Endothelial cell (in vitro differentiated cells): Measurements from ENCODE around the gene SLC25A47. TPM values are rescaled to one million over a fixed set of nuclear protein-coding genes. Genes with fewer than 3 reads are reported as not detected.
A peak's percentile ranks its signal among the peaks of the same experiment; 100 is the strongest.

Source experiments
- DNase-seq: peaks from one replicate; pipeline ENCODE4 v3.0.0; 2021; ENCODE audit warnings: low spot score
- H3K27ac Mint-ChIP-seq: one replicate; pipeline ENCODE4 v1.8.0; 2021; ENCODE audit warnings: mixed read lengths, inconsistent platforms; ENCODE audit not compliant: unreplicated experiment
- H3K27me3 Mint-ChIP-seq: one replicate; pipeline ENCODE4 v1.8.0; 2021; ENCODE audit warnings: mild to moderate bottlenecking, moderate library complexity, mixed read lengths, inconsistent platforms; ENCODE audit not compliant: unreplicated experiment
- H3K36me3 Mint-ChIP-seq: one replicate; pipeline ENCODE4 v1.8.0; 2021; ENCODE audit warnings: mild to moderate bottlenecking, low read depth, mixed read lengths, inconsistent platforms; ENCODE audit not compliant: unreplicated experiment
- H3K4me1 Mint-ChIP-seq: one replicate; pipeline ENCODE4 v1.8.0; 2021; ENCODE audit warnings: mild to moderate bottlenecking, mixed read lengths, inconsistent platforms; ENCODE audit not compliant: unreplicated experiment
- H3K4me3 Mint-ChIP-seq: one replicate; pipeline ENCODE4 v1.8.0; 2021; ENCODE audit warnings: mild to moderate bottlenecking, mixed read lengths, inconsistent platforms; ENCODE audit not compliant: unreplicated experiment
- H3K9me3 Mint-ChIP-seq: one replicate; pipeline ENCODE4 v1.8.0; 2021; ENCODE audit warnings: mixed read lengths, inconsistent platforms; ENCODE audit not compliant: unreplicated experiment
- CTCF ChIP-seq: fragments of 200-600 bp; sonication (generic); IDR thresholded peaks from one replicate; pipeline ENCODE4 v1.5.0; 2021; ENCODE audit warnings: antibody characterized with exemption; ENCODE audit not compliant: unreplicated experiment
- total RNA-seq: library from RNA; stranded (reverse); fragmentation: NEBNext Ultra II Directional; extraction: Animal tissue kit (Norgen Biotek cat#: 25700); gene quantifications from one replicate; pipeline ENCODE4 v1.2.1, GENCODE V29; 2021; ENCODE audit not compliant: unreplicated experiment

Gene SLC25A47
- total RNA-seq, 1 donor from 2014 or later: not detected

- no peak overlapping the region for H3K27ac Mint-ChIP-seq
- peaks cover 7% of the 10 kb centered on the region for H3K36me3 Mint-ChIP-seq
- DNase-seq: no peak
- no peaks in the 10 kb centered on the region for H3K4me1 Mint-ChIP-seq
- H3K9me3 Mint-ChIP-seq: no peaks in the 10 kb centered on the region
- no peak for TF ChIP-seq CTCF
- no peak overlapping the region for H3K4me3 Mint-ChIP-seq
- no peaks in the 10 kb centered on the region for H3K27me3 Mint-ChIP-seq
These were observed 25.5 kb upstream of the SLC25A47 start for GRCh38 chr14:100297320-100298300.

- Mint-ChIP-seq H3K27me3 (no peaks in the 10 kb centered on the region), H3K4me1 (peaks cover 6% of the 10 kb centered on the region), H3K27ac (no peak overlapping the region), H3K4me3 (no peak overlapping the region), H3K9me3 (no peaks in the 10 kb centered on the region), H3K36me3 (peaks cover 12% of the 10 kb centered on the region)
- DNase-seq: no peak
- no peak for TF ChIP-seq CTCF
These were observed 24.4 kb upstream of the SLC25A47 start for GRCh38 chr14:100298551-100299237.

GRCh38 chr14:100299238-100299560 lies 23.9 kb upstream of the SLC25A47 start:
- H3K4me3 Mint-ChIP-seq: no peak overlapping the region
- DNase-seq: no peak
- no peak for TF ChIP-seq CTCF
- no peaks in the 10 kb centered on the region for H3K9me3 Mint-ChIP-seq
- H3K27me3 Mint-ChIP-seq: no peaks in the 10 kb centered on the region
- peaks cover 12% of the 10 kb centered on the region for H3K36me3 Mint-ChIP-seq
- H3K4me1 Mint-ChIP-seq: peaks cover 6% of the 10 kb centered on the region
- no peak overlapping the region for H3K27ac Mint-ChIP-seq

GRCh38 chr14:100302616-100303015 lies 20.5 kb upstream of the SLC25A47 start:
- TF ChIP-seq CTCF: no peak
- Mint-ChIP-seq H3K9me3 (no peaks in the 10 kb centered on the region), H3K4me3 (peak overlapping the region; percentile 42), H3K27ac (peak overlapping the region; percentile 53), H3K27me3 (peaks cover 5% of the 10 kb centered on the region), H3K4me1 (peaks cover 14% of the 10 kb centered on the region), H3K36me3 (peaks cover 9% of the 10 kb centered on the region)
- no peak for DNase-seq

GRCh38 chr14:100303179-100303578 lies 20.0 kb upstream of the SLC25A47 start:
- Mint-ChIP-seq H3K4me1 (peaks cover 19% of the 10 kb centered on the region), H3K4me3 (no peak overlapping the region), H3K27me3 (peaks cover 7% of the 10 kb centered on the region), H3K27ac (no peak overlapping the region), H3K9me3 (no peaks in the 10 kb centered on the region), H3K36me3 (peaks cover 9% of the 10 kb centered on the region)
- peak; percentile 44 for DNase-seq
- peak; percentile 72 for TF ChIP-seq CTCF
